Measurements from ENCODE around the gene RNH1. TPM values are rescaled to one million over a fixed set of nuclear protein-coding genes. Genes with fewer than 3 reads are reported as not detected.
"Not testable (repeated sequence)": the region's sequence is repeated elsewhere in the genome, so short reads cannot be mapped to it uniquely, and the experiment has no call there.

RNH1 gene
- total RNA-seq, 2 experiments from 2014 or later: 65.5 to 65.7 TPM

- no peak overlapping the region for H2AFZ ChIP-seq (ENCODE audit: low read length)
Observed at GRCh38 chr11:469684-470560, 37.1 kb downstream of the RNH1 start.

GRCh38 chr11:469026-469683 is 37.9 kb downstream of the RNH1 start:
- H3K4me2 ChIP-seq (ENCODE audit: low read length); H3K36me3 ChIP-seq (ENCODE audit: insufficient read depth, low read length); H3K9me3 ChIP-seq (ENCODE audit: low read length); H4K20me1 ChIP-seq (ENCODE audit: insufficient read depth, low read length); BruUV-seq (replicated peaks); H3K4me1 ChIP-seq (ENCODE audit: insufficient read depth, low read length, poor library complexity, severe bottlenecking); POLR2A ChIA-PET; H2AFZ ChIP-seq (ENCODE audit: low read length); DNase-seq (ENCODE audit: low spot score); H3K9me2 ChIP-seq (ENCODE audit: insufficient read depth, low read length); H3K79me2 ChIP-seq (ENCODE audit: insufficient read depth, low read depth, low read length); H3K4me3 ChIP-seq (ENCODE audit: low read depth, low read length, poor library complexity, severe bottlenecking); intact Hi-C loops (cut with micrococcal nuclease; ENCODE audit: unreplicated experiment); H3K27ac ChIP-seq (ENCODE audit: low read depth, low read length, poor library complexity, severe bottlenecking); CTCF ChIA-PET (ENCODE audit: unreplicated experiment): not testable (repeated sequence)

More at GRCh38 chr11:469684-470560, 37.1 kb downstream of the RNH1 start:
- Histone ChIP-seq H3K4me3 (ENCODE audit: low read depth, low read length, poor library complexity, severe bottlenecking) (no peak overlapping the region), H3K27ac (ENCODE audit: low read depth, low read length, poor library complexity, severe bottlenecking) (no peak overlapping the region), H4K20me1 (ENCODE audit: insufficient read depth, low read length) (no peaks in the 10 kb centered on the region), H3K9me2 (ENCODE audit: insufficient read depth, low read length) (no peaks in the 10 kb centered on the region), H3K4me1 (ENCODE audit: insufficient read depth, low read length, poor library complexity, severe bottlenecking) (no peaks in the 10 kb centered on the region), H3K36me3 (ENCODE audit: insufficient read depth, low read length) (no peaks in the 10 kb centered on the region), H3K79me2 (ENCODE audit: insufficient read depth, low read depth, low read length) (no peaks in the 10 kb centered on the region), H3K4me2 (ENCODE audit: low read length) (no peak overlapping the region), H3K9me3 (ENCODE audit: low read length) (no peaks in the 10 kb centered on the region)
- ChIA-PET CTCF (ENCODE audit: unreplicated experiment) (no interaction called here), POLR2A (no interaction called here)
- DNase-seq (ENCODE audit: low spot score): no peak
- intact Hi-C loops (cut with micrococcal nuclease; ENCODE audit: unreplicated experiment): no loop called here
- TF ChIP-seq CTCF (conservative IDR thresholded peaks at IDR 0.05; ENCODE audit: low read length): no peak
- no peak for TF ChIP-seq EZH2phosphoT487 (IDR thresholded peaks at IDR 0.05; ENCODE audit: borderline replicate concordance, low read depth, low read length)
- BruUV-seq (replicated peaks): no TSS peak

GRCh38 chr11:468493-468892 is 38.5 kb downstream of the RNH1 start:
- no peak overlapping the region for H3K27ac ChIP-seq (ENCODE audit: low read depth, low read length, poor library complexity, severe bottlenecking)
- no peak for DNase-seq (ENCODE audit: low spot score)
- CTCF ChIA-PET (ENCODE audit: unreplicated experiment): no interaction called here
- H3K4me3 ChIP-seq (ENCODE audit: low read depth, low read length, poor library complexity, severe bottlenecking): no peak overlapping the region
- TF ChIP-seq CTCF (conservative IDR thresholded peaks at IDR 0.05; ENCODE audit: low read length): no peak
- no peaks in the 10 kb centered on the region for H4K20me1 ChIP-seq (ENCODE audit: insufficient read depth, low read length)
- BruUV-seq (replicated peaks): no TSS peak
- no peaks in the 10 kb centered on the region for H3K9me2 ChIP-seq (ENCODE audit: insufficient read depth, low read length)
- intact Hi-C loops (cut with micrococcal nuclease; ENCODE audit: unreplicated experiment): no loop called here
- H3K79me2 ChIP-seq (ENCODE audit: insufficient read depth, low read depth, low read length): no peaks in the 10 kb centered on the region
- no peaks in the 10 kb centered on the region for H3K36me3 ChIP-seq (ENCODE audit: insufficient read depth, low read length)
- no peak overlapping the region for H2AFZ ChIP-seq (ENCODE audit: low read length)
- POLR2A ChIA-PET: no interaction called here
- H3K9me3 ChIP-seq (ENCODE audit: low read length): no peaks in the 10 kb centered on the region
- no peak overlapping the region for H3K4me2 ChIP-seq (ENCODE audit: low read length)
- no peaks in the 10 kb centered on the region for H3K4me1 ChIP-seq (ENCODE audit: insufficient read depth, low read length, poor library complexity, severe bottlenecking)

All from OCI-LY7 (cell line).